Measurements from ENCODE around the gene GNPTAB. TPM values are rescaled to one million over a fixed set of nuclear protein-coding genes. Genes with fewer than 3 reads are reported as not detected.
A peak's percentile ranks its signal among the peaks of the same experiment; 100 is the strongest.

Gene GNPTAB
- total RNA-seq, 4 donors from 2014 or later: 26.5 to 40.8 (median 36.6) TPM

- no peak for DNase-seq
- Histone ChIP-seq H3K4me1 (no peaks in the 10 kb centered on the region), H3K4me3 (replicated peaks in 1 of 3) (no peak overlapping the region), H3K9me3 (no peaks in the 10 kb centered on the region), H3K27me3 (no peaks in the 10 kb centered on the region), H3K27ac (no peak overlapping the region), H3K36me3 (no peaks in the 10 kb centered on the region)
- intact Hi-C loops (cut with DNase I): no loop called here
- WGBS, 2 donors: 89 to 92% methylated on average over 2 of the region's 2 CpGs
- no peak for TF ChIP-seq POLR2A (IDR thresholded peaks at IDR 0.05)
- no peak for TF ChIP-seq CTCF (IDR thresholded peaks at IDR 0.05)
Measured at GRCh38 chr12:101809208-101809607, 21.6 kb downstream of the GNPTAB start.

- intact Hi-C loops (cut with DNase I): no loop called here
- H3K4me3 ChIP-seq (replicated peaks in 1 of 3): no peak overlapping the region
- no peak for TF ChIP-seq POLR2A (IDR thresholded peaks at IDR 0.05)
- TF ChIP-seq CTCF (IDR thresholded peaks at IDR 0.05): no peak
- H3K9me3 ChIP-seq: no peaks in the 10 kb centered on the region
- no peak overlapping the region for H3K27ac ChIP-seq
- no peaks in the 10 kb centered on the region for H3K36me3 ChIP-seq
- no peak for DNase-seq
- no peaks in the 10 kb centered on the region for H3K4me1 ChIP-seq
- WGBS, 2 donors: 88 to 89% methylated on average over 1 of the region's 1 CpG
- H3K27me3 ChIP-seq: no peaks in the 10 kb centered on the region
Measured at GRCh38 chr12:101806265-101806664, 24.5 kb downstream of the GNPTAB start.

GRCh38 chr12:101804409-101804808, 26.4 kb downstream of the GNPTAB start:
- no peak overlapping the region for H3K4me3 ChIP-seq (replicated peaks in 1 of 3)
- H3K27me3 ChIP-seq: no peaks in the 10 kb centered on the region
- no peak for TF ChIP-seq POLR2A (IDR thresholded peaks at IDR 0.05)
- TF ChIP-seq CTCF (IDR thresholded peaks at IDR 0.05): no peak
- no peak for DNase-seq
- H3K9me3 ChIP-seq: no peaks in the 10 kb centered on the region
- no peaks in the 10 kb centered on the region for H3K4me1 ChIP-seq
- no peaks in the 10 kb centered on the region for H3K36me3 ChIP-seq
- WGBS, 2 donors: 70 to 73% methylated on average over 3 of the region's 3 CpGs
- intact Hi-C loops (cut with DNase I): no loop called here
- H3K27ac ChIP-seq: no peak overlapping the region

- Histone ChIP-seq H3K4me3 (replicated peaks in 1 of 3) (no peak overlapping the region), H3K27ac (no peak overlapping the region), H3K36me3 (no peaks in the 10 kb centered on the region), H3K9me3 (no peaks in the 10 kb centered on the region), H3K27me3 (no peaks in the 10 kb centered on the region), H3K4me1 (no peaks in the 10 kb centered on the region)
- TF ChIP-seq CTCF (IDR thresholded peaks at IDR 0.05) (no peak), POLR2A (IDR thresholded peaks at IDR 0.05) (no peak)
- intact Hi-C loops (cut with DNase I): no loop called here
- 66 to 68% methylated on average over 5 of the region's 5 CpGs for WGBS, 2 donors
- peak in 1 of 2 donors; percentile 23 for DNase-seq
Measured at GRCh38 chr12:101803978-101804377, 26.8 kb downstream of the GNPTAB start.

GRCh38 chr12:101802486-101802885, 28.3 kb downstream of the GNPTAB start:
- DNase-seq: no peak
- Histone ChIP-seq H3K27ac (no peak overlapping the region), H3K9me3 (no peaks in the 10 kb centered on the region), H3K36me3 (no peaks in the 10 kb centered on the region), H3K4me3 (replicated peaks in 1 of 3) (no peak overlapping the region), H3K27me3 (no peaks in the 10 kb centered on the region), H3K4me1 (no peaks in the 10 kb centered on the region)
- TF ChIP-seq POLR2A (IDR thresholded peaks at IDR 0.05) (no peak), CTCF (IDR thresholded peaks at IDR 0.05) (no peak)
- 79 to 86% methylated on average over 2 of the region's 2 CpGs for WGBS, 2 donors
- intact Hi-C loops (cut with DNase I): no loop called here
